C4-2B (cell line): ENCODE measurements around the gene ZNF592.

Experiments used
- ZFX ChIP-seq: fragments of 450-650 bp; IDR thresholded peaks from 2 replicates; pipeline ENCODE4 v1.6.1; 2017
- TF ChIP-seq, protein P1 (sequence below): fragments of 450-650 bp; conservative IDR thresholded peaks from 2 replicates; pipeline ENCODE4 v1.5.1; 2017; ENCODE audit warnings: mild to moderate bottlenecking

GRCh38 chr15:84773716-84774115, 25.3 kb downstream of the ZNF592 start:
- TF ChIP-seq, protein P1, sequence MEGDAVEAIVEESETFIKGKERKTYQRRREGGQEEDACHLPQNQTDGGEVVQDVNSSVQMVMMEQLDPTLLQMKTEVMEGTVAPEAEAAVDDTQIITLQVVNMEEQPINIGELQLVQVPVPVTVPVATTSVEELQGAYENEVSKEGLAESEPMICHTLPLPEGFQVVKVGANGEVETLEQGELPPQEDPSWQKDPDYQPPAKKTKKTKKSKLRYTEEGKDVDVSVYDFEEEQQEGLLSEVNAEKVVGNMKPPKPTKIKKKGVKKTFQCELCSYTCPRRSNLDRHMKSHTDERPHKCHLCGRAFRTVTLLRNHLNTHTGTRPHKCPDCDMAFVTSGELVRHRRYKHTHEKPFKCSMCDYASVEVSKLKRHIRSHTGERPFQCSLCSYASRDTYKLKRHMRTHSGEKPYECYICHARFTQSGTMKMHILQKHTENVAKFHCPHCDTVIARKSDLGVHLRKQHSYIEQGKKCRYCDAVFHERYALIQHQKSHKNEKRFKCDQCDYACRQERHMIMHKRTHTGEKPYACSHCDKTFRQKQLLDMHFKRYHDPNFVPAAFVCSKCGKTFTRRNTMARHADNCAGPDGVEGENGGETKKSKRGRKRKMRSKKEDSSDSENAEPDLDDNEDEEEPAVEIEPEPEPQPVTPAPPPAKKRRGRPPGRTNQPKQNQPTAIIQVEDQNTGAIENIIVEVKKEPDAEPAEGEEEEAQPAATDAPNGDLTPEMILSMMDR = no peak
- TF ChIP-seq ZFX = no peak
